Hematopoietic multipotent progenitor cell treated with erythropoietin and hydrocortisone succinate and interleukin-3 and kit ligand, for 8 days (in vitro differentiated cells): Measurements from ENCODE around the gene NMD3.

Experiments used
- DNase-seq: peaks from one replicate; pipeline ENCODE4 v3.0.0-alpha.2; 2015

Gene NMD3

DNA sequence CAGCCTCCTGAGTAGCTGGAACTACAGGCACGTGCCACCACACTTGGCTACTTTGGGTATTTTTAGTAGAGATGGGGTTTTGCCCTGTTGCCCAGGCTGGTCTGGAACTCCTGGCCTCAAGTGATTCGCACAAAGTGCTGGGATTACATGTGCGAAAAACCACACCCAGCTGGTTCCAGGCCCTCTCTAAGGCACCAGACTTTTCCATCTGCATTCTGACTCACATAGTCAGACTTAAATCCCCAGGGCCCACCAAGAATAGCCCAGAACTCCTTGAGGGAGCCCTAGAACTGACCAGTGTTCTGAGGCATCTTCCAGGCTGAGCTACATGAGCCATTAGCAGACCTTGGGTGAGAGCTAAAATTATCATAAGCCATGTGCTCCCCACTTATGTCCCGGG, 68.1 kb downstream of the NMD3 start:
- DNase-seq, result no peak

DNA sequence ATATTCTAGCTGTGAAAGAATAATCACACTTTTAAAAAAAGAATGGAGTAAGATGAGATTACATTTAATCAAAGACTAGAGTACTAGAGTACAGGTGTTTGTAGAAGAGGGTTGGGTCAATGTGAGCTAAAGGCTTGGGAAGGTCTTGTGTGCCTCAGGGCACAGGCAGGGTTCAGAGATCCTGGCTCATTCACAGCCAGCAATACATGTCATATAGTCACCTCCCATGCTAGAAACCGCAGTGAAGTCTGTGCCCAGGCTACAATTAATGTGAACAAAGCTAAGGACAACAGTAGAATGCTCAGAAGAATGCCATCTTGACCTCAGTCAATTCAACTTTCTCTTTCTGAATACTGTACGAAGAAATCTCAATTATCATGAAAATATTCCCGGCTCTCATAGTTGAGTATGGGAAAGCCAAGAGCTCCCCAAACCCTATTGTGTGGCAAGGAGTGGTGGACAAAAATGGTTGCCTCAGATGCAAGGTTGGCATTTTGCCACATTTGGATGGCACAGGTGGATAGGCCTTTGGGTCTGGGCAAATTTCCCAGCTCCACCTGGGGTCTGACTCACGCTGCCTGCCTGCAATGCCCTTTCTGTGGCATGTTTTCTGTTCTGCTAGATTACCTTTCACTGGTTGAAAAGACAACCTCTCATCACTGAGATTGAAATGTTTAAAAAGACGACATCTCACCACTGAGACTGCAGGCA, 70.2 kb downstream of the NMD3 start:
- DNase-seq, result no peak

DNA sequence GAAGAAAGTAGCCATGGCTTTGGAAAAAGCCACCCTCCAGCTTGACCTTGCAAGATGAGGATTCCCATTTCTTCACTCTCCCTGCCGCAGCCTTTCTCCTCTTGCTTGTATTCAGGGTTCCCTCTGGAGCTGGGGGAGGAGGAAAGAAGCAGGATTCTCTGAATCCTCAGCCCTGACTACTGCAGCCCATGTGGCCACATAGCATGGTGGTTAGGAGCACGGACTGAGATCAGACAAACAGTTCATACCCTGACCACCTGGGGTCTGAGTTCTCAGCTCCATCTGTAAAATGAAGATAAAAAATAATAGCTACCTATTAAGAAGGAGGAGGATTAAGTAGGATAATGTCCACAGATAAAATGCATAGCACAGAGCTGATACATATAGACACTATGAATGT, 72.3 kb downstream of the NMD3 start:
- no peak for DNase-seq

DNA sequence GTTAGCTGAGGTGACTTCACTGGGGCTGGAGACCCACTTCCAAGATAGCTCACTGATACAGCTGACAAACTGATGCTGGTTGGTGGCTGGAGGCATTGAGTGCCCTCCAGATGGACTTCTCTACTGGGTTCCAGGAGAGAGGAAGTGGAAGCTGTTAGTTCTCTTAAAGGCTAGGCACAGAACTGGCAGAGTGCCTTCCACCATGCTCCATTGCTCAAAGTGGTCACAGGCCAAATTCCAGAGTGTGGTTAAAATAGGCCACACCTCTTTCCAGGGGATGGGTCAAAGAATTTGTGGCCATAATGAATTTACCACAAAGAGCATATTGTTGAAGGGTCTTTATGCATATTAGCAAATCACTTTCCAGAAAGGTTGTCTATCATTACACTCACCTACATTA, 74.2 kb downstream of the NMD3 start:
- no peak for DNase-seq

DNA sequence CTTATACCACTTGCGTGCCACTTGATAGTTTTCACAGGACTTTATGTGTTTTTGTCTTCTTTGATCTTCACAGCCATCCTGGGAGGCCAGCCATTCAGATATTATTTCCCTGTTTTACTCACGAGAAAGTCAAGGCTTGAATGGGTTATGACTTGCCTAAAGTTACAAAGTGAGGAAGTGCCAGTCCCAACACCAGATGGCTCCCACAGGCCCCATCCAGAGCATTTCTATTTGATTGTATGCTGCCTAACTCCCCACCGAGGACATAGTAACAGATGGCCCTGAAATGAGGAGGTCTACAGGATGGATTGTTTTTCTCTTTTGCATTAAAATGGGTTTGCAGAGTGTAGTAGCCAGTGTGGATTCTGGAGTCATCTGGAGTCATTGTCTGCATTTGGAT, 75.7 kb downstream of the NMD3 start:
- no peak for DNase-seq
